ENCODE results near the gene SOX5. TPM values are rescaled to one million over a fixed set of nuclear protein-coding genes. Genes with fewer than 3 reads are reported as not detected.

SOX5 gene
- total RNA-seq, 1 donor from 2014 or later, result 21.1 TPM

DNA sequence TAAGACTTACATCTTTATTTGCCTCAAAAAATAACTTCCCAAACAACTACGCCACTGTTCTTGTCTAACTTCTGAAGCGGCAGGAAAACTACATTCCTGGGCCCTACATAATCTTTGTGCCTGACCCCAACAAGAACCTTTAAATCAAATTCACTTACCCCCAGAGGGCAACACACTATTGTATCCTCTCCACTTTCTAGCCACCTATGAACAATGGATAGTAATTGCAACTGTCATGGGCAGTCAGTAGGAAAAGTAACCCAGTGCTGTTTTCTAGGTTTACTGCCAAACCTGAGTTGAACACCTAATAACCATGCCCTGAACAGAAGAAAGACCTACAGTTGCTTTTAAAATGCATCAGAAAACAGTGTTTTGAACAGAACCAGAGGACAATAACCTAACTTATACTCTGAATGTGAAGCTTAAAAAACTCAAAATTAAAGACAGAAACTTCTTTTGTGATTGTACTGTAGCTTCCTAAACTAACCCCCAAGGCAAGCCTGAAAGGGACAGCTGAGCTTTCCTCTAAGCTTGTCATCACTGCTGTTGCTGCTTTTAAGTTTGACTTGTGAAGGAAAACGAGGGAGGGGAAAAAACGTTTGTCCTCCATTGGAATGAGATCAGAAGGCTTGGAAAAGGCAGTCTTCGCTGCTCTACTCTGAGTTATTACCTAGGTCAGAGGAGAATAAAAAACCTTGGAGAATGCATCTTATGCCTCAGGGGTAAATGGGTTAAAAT lies 195.7 kb downstream of the SOX5 start:
- Histone ChIP-seq H3K9me3 (no peaks in the 10 kb centered on the region), H3K27ac (no peak overlapping the region), H3K4me1 (no peaks in the 10 kb centered on the region), H3K4me3 (no peak overlapping the region), H3K36me3 (no peaks in the 10 kb centered on the region), H3K27me3 (no peaks in the 10 kb centered on the region)
- DNase-seq (ENCODE audit: extremely low spot score in 2 of 2), result no peak
- TF ChIP-seq, protein P1, sequence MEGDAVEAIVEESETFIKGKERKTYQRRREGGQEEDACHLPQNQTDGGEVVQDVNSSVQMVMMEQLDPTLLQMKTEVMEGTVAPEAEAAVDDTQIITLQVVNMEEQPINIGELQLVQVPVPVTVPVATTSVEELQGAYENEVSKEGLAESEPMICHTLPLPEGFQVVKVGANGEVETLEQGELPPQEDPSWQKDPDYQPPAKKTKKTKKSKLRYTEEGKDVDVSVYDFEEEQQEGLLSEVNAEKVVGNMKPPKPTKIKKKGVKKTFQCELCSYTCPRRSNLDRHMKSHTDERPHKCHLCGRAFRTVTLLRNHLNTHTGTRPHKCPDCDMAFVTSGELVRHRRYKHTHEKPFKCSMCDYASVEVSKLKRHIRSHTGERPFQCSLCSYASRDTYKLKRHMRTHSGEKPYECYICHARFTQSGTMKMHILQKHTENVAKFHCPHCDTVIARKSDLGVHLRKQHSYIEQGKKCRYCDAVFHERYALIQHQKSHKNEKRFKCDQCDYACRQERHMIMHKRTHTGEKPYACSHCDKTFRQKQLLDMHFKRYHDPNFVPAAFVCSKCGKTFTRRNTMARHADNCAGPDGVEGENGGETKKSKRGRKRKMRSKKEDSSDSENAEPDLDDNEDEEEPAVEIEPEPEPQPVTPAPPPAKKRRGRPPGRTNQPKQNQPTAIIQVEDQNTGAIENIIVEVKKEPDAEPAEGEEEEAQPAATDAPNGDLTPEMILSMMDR (IDR thresholded peaks at IDR 0.05), result no peak
- TF ChIP-seq POLR2AphosphoS5 (IDR thresholded peaks at IDR 0.05; ENCODE audit: insufficient read depth in 1 of 2, low read depth in 1 of 2), result no peak
- TF ChIP-seq POLR2A (IDR thresholded peaks at IDR 0.05), result no peak
- intact Hi-C loops (cut with DNase I), result no loop called here

DNA sequence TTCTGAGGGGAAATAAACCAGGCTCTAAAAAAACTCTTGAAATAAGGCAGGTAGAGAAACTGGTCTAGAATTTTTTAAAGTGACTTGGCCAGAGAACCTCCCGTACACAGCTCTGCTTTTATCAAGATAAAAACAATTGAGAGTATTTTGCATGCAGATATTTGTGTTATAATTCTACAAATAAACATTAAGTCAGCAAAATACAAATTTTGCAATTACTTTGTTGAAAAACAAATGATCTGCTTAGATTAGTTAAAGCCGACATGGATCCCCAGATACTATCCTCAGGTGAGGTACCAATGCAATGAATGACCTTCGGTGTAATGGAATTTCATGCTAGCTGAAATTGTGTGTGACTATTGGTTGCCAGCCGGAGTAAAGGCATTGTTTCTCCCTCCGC lies 197.2 kb downstream of the SOX5 start:
- intact Hi-C loops (cut with DNase I), result no loop called here
- TF ChIP-seq POLR2A (IDR thresholded peaks at IDR 0.05) (no peak), POLR2AphosphoS5 (IDR thresholded peaks at IDR 0.05; ENCODE audit: insufficient read depth in 1 of 2, low read depth in 1 of 2) (no peak)
- TF ChIP-seq, protein P1 (IDR thresholded peaks at IDR 0.05), result no peak
- DNase-seq (ENCODE audit: extremely low spot score in 2 of 2), result no peak
- Histone ChIP-seq H3K4me3 (no peak overlapping the region), H3K36me3 (no peaks in the 10 kb centered on the region), H3K27me3 (no peaks in the 10 kb centered on the region), H3K27ac (no peak overlapping the region), H3K9me3 (no peaks in the 10 kb centered on the region), H3K4me1 (no peaks in the 10 kb centered on the region)

DNA sequence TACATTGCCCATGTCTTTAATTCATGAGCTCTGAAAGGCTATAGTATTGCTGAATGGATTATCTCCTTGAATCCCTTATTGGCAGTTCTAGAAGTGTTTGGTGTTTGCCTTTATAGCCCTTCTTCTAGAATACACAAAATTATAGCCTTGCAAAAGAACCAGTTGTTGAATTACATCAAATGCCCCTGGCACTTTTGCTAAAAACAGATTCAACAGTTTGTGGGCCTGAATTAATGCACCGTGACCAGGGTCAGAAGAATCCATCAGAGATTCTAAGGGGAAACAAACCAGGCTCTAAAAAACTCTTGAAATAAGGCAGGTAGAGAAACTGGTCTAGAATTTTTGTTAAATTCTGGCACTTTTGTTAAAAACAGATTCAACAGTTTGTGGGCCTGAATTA lies 197.8 kb downstream of the SOX5 start:
- Histone ChIP-seq H3K4me1 (no peaks in the 10 kb centered on the region), H3K27ac (no peak overlapping the region), H3K27me3 (no peaks in the 10 kb centered on the region), H3K36me3 (no peaks in the 10 kb centered on the region), H3K9me3 (no peaks in the 10 kb centered on the region), H3K4me3 (no peak overlapping the region)
- DNase-seq (ENCODE audit: extremely low spot score in 2 of 2), result no peak
- intact Hi-C loops (cut with DNase I), result no loop called here
- TF ChIP-seq, protein P1 (IDR thresholded peaks at IDR 0.05), result no peak
- TF ChIP-seq POLR2A (IDR thresholded peaks at IDR 0.05) (no peak), POLR2AphosphoS5 (IDR thresholded peaks at IDR 0.05; ENCODE audit: insufficient read depth in 1 of 2, low read depth in 1 of 2) (no peak)

DNA sequence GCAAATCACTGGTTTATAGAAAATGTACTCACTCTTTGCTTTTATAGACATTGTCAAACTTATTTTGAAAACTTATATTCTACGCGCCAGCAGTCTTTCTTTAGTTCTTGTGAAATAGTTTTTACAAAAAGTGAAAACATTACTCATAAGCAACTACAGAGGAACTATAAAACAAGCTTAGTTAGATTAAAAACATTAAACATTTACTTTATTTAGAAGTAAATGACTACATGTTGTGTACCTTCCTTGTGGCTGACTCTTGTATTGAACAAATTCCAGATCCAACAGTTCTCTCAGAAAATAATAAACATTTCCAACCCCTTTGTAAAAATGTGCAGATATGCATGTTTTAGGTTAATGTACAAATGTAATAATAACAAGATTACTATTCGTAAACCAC lies 198.5 kb downstream of the SOX5 start:
- Histone ChIP-seq H3K4me3 (no peak overlapping the region), H3K36me3 (no peaks in the 10 kb centered on the region), H3K9me3 (no peaks in the 10 kb centered on the region), H3K27ac (no peak overlapping the region), H3K27me3 (no peaks in the 10 kb centered on the region), H3K4me1 (no peaks in the 10 kb centered on the region)
- no peak for TF ChIP-seq POLR2AphosphoS5 (IDR thresholded peaks at IDR 0.05; ENCODE audit: insufficient read depth in 1 of 2, low read depth in 1 of 2)
- TF ChIP-seq, protein P1 (IDR thresholded peaks at IDR 0.05), result no peak
- no peak for DNase-seq (ENCODE audit: extremely low spot score in 2 of 2)
- intact Hi-C loops (cut with DNase I), result no loop called here

DNA sequence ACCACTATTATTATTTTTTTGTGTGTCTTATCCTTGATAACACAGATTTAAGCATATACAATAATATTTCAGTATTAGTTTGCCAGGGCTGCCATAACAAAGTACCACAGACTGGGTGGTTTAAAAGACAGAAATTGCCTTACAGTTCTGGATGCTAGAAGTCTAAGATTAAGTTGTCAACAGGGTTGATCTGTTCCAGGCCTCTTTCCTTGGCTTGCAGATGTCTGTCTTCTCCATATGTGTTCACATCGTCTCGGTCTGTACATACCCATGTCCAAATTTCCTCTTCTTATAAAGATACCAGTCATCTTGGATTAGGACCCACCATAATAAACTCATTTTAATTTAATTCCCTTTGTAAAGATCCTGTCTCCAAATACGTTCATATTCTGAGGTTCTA lies 204.8 kb downstream of the SOX5 start:
- no peaks in the 10 kb centered on the region for H3K4me1 ChIP-seq
- no peak overlapping the region for H3K27ac ChIP-seq
- no peak for DNase-seq (ENCODE audit: extremely low spot score in 2 of 2)
- H3K4me3 ChIP-seq, result no peak overlapping the region
- TF ChIP-seq, protein P1 (IDR thresholded peaks at IDR 0.05), result no peak
- TF ChIP-seq POLR2A (IDR thresholded peaks at IDR 0.05) (no peak), POLR2AphosphoS5 (IDR thresholded peaks at IDR 0.05; ENCODE audit: insufficient read depth in 1 of 2, low read depth in 1 of 2) (no peak)
- peaks cover 0 to 10% of the 10 kb centered on the region in 2 donors for H3K36me3 ChIP-seq
- H3K9me3 ChIP-seq, result no peaks in the 10 kb centered on the region
- H3K27me3 ChIP-seq, result no peaks in the 10 kb centered on the region
- intact Hi-C loops (cut with DNase I), result no loop called here

Data from vagina (tissue), 2 donors.